Measurements from ENCODE around the gene ATP6V0A4.

DNA sequence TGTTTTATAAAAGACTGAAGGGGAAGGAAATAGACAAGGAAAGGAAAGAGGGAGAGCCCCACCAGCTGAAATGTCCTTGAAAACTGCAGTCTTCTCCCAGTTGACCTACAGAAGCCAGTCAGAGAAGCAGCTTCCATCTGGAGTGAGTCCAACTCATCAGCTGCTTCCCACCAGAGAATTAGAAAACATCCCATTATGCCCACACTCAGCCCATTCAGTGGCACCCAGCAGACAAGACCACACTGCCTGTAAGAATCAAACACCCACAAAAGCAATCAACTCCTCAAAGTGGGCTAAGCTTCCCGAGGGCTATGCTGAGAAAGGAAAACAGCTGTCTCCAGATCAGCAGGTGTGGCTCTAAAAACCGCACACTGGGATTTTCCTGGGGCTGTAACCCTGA is 29.8 kb downstream of the ATP6V0A4 start:
- TF ChIP-seq, protein P1, sequence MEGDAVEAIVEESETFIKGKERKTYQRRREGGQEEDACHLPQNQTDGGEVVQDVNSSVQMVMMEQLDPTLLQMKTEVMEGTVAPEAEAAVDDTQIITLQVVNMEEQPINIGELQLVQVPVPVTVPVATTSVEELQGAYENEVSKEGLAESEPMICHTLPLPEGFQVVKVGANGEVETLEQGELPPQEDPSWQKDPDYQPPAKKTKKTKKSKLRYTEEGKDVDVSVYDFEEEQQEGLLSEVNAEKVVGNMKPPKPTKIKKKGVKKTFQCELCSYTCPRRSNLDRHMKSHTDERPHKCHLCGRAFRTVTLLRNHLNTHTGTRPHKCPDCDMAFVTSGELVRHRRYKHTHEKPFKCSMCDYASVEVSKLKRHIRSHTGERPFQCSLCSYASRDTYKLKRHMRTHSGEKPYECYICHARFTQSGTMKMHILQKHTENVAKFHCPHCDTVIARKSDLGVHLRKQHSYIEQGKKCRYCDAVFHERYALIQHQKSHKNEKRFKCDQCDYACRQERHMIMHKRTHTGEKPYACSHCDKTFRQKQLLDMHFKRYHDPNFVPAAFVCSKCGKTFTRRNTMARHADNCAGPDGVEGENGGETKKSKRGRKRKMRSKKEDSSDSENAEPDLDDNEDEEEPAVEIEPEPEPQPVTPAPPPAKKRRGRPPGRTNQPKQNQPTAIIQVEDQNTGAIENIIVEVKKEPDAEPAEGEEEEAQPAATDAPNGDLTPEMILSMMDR (IDR thresholded peaks at IDR 0.05) = no peak
- no peak for TF ChIP-seq RFX5 (IDR thresholded peaks at IDR 0.05; ENCODE audit: low read length)
- TF ChIP-seq, protein P2, sequence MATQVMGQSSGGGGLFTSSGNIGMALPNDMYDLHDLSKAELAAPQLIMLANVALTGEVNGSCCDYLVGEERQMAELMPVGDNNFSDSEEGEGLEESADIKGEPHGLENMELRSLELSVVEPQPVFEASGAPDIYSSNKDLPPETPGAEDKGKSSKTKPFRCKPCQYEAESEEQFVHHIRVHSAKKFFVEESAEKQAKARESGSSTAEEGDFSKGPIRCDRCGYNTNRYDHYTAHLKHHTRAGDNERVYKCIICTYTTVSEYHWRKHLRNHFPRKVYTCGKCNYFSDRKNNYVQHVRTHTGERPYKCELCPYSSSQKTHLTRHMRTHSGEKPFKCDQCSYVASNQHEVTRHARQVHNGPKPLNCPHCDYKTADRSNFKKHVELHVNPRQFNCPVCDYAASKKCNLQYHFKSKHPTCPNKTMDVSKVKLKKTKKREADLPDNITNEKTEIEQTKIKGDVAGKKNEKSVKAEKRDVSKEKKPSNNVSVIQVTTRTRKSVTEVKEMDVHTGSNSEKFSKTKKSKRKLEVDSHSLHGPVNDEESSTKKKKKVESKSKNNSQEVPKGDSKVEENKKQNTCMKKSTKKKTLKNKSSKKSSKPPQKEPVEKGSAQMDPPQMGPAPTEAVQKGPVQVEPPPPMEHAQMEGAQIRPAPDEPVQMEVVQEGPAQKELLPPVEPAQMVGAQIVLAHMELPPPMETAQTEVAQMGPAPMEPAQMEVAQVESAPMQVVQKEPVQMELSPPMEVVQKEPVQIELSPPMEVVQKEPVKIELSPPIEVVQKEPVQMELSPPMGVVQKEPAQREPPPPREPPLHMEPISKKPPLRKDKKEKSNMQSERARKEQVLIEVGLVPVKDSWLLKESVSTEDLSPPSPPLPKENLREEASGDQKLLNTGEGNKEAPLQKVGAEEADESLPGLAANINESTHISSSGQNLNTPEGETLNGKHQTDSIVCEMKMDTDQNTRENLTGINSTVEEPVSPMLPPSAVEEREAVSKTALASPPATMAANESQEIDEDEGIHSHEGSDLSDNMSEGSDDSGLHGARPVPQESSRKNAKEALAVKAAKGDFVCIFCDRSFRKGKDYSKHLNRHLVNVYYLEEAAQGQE (IDR thresholded peaks at IDR 0.05; ENCODE audit: low read depth, low read length) = no peak
- TF ChIP-seq, protein P3, sequence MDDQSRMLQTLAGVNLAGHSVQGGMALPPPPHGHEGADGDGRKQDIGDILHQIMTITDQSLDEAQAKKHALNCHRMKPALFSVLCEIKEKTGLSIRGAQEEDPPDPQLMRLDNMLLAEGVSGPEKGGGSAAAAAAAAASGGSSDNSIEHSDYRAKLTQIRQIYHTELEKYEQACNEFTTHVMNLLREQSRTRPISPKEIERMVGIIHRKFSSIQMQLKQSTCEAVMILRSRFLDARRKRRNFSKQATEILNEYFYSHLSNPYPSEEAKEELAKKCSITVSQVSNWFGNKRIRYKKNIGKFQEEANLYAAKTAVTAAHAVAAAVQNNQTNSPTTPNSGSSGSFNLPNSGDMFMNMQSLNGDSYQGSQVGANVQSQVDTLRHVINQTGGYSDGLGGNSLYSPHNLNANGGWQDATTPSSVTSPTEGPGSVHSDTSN (IDR thresholded peaks at IDR 0.05) = no peak
